ENCODE results near the gene LMAN2L. TPM values are rescaled to one million over a fixed set of nuclear protein-coding genes. Genes with fewer than 3 reads are reported as not detected.

Gene LMAN2L
- total RNA-seq, 6 donors from 2014 or later = 11.5 to 18.9 (median 15.2) TPM

DNA sequence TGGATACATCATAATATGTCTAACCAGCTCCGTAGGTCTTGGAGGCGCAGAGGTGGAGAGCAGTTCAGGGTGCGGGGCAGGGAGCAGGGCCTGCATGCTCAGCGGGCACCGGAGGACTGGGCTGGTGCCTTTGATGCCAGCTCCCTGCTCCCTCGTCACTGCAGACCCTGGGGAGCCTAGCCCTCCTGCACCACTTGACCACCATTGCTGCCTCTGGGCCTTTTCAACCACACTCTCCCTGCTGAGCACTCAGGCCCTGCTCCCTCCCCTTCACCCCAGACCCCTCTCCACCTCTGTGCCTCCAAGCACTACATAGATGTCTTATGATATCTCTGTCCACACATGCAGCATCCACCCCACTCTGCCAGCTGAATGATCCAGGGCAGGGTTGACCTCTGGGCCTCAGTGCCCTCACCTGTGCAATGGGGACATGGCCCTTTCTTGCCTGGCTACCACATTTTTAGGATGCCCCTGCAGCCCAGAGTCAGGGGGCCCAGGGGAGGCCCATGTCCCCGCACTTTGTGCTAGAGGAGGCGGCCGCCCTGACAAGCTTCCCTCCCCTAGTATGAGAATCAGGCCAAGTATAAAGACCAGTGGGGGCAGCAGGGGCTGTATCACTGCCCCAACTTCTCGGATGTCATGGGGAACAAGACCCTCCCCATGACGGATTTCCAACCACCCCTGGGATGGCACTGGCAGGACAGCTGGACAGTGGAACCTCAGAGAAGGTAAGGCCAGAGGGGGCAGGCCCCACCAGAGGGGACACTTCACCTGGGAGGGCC is 51.0 kb downstream of the LMAN2L start:
- Histone ChIP-seq H3K36me3 (no peaks in the 10 kb centered on the region), H3K4me3 (no peak overlapping the region), H3K27me3 (no peaks in the 10 kb centered on the region), H3K27ac (no peak overlapping the region), H3K4me1 (peaks cover 3 to 26% (median 11%) of the 10 kb centered on the region in 4 donors), H3K9me3 (no peaks in the 10 kb centered on the region)
- TF ChIP-seq EP300 (IDR thresholded peaks at IDR 0.05) (no peak), POLR2A (IDR thresholded peaks at IDR 0.05) (no peak), POLR2AphosphoS5 (IDR thresholded peaks at IDR 0.05) (no peak)
- TF ChIP-seq, protein P1, sequence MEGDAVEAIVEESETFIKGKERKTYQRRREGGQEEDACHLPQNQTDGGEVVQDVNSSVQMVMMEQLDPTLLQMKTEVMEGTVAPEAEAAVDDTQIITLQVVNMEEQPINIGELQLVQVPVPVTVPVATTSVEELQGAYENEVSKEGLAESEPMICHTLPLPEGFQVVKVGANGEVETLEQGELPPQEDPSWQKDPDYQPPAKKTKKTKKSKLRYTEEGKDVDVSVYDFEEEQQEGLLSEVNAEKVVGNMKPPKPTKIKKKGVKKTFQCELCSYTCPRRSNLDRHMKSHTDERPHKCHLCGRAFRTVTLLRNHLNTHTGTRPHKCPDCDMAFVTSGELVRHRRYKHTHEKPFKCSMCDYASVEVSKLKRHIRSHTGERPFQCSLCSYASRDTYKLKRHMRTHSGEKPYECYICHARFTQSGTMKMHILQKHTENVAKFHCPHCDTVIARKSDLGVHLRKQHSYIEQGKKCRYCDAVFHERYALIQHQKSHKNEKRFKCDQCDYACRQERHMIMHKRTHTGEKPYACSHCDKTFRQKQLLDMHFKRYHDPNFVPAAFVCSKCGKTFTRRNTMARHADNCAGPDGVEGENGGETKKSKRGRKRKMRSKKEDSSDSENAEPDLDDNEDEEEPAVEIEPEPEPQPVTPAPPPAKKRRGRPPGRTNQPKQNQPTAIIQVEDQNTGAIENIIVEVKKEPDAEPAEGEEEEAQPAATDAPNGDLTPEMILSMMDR (IDR thresholded peaks at IDR 0.05) = no peak
- ATAC-seq (ENCODE audit: low FRiP score in 2 of 2) (no peak), DNase-seq (no peak)
- WGBS, 2 donors = 94 to 97% methylated on average over 5 to 11 of the region's 11 CpGs

DNA sequence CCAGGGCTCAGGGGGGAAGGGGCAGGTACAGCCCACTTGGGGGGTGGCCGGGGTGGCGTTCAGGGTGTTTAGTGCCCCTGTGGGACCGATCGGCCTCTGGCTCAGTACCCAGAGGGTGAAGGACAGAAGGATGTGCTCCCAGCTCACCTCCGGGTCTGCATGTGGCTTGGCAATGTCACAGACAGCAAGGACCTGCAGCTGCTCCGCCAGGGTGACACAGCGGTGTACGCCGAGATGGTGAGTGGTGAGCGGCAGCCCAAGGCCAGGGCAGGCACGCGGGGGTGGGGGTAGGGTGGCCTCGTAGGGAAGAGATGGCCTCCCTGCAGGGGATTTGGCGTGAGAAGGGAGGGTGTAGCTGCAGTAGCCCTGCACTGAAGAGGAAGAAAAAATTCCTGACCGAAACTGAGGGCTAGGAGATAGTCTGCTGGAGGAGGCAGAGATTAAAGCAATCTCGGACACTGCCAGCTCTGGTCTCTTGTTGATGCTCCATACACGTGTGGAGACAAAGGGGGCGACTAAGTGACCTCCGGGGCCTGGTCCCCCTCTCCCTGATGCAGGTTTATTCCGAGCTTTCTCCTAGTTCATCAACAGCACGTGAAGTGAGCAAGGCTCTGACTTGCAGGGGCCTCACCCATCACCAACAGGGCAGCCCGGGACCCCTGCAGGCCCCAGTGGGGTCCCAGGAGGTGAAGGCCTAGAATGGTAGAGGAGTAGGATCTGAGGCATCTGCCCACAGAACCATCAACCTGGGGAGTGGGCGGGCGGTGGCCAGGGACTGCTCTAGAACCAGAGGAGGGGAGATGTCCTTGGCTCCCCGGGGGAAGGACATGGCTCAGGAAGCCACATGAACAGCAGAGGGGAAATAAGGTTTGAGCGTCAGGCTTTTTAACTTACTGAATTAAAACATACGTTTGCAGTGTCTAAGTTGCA is 51.9 kb downstream of the LMAN2L start:
- Histone ChIP-seq H3K4me1 (peaks cover 3 to 23% (median 11%) of the 10 kb centered on the region in 4 donors), H3K27me3 (no peaks in the 10 kb centered on the region), H3K27ac (no peak overlapping the region), H3K4me3 (no peak overlapping the region), H3K9me3 (no peaks in the 10 kb centered on the region), H3K36me3 (no peaks in the 10 kb centered on the region)
- DNase-seq = no peak
- ATAC-seq (ENCODE audit: low FRiP score in 2 of 2) = no peak
- TF ChIP-seq POLR2A (IDR thresholded peaks at IDR 0.05) = no peak
- TF ChIP-seq POLR2AphosphoS5 (IDR thresholded peaks at IDR 0.05) = no peak
- WGBS, 2 donors = 84 to 90% methylated on average over 20 to 27 of the region's 27 CpGs

GRCh38 chr2:96687266-96687665 is 52.6 kb downstream of the LMAN2L start:
- TF ChIP-seq POLR2AphosphoS5 (IDR thresholded peaks at IDR 0.05) = no peak
- TF ChIP-seq POLR2A (IDR thresholded peaks at IDR 0.05) = no peak
- no peak for TF ChIP-seq EP300 (IDR thresholded peaks at IDR 0.05)
- TF ChIP-seq, protein P1 (IDR thresholded peaks at IDR 0.05) = no peak
- Histone ChIP-seq H3K9me3 (no peaks in the 10 kb centered on the region), H3K27ac (no peak overlapping the region), H3K4me1 (peaks cover 3 to 17% (median 11%) of the 10 kb centered on the region in 4 donors), H3K27me3 (no peaks in the 10 kb centered on the region), H3K4me3 (no peak overlapping the region), H3K36me3 (no peaks in the 10 kb centered on the region)
- no peak for DNase-seq
- no peak for ATAC-seq (ENCODE audit: low FRiP score in 2 of 2)
- WGBS, 2 donors = 96 to 97% methylated on average over 3 of the region's 3 CpGs

- DNase-seq = no peak
- no peaks in the 10 kb centered on the region for H3K36me3 ChIP-seq
- no peak overlapping the region for H3K4me3 ChIP-seq
- no peak overlapping the region for H3K27ac ChIP-seq
- WGBS, 2 donors = 53 to 66% methylated on average over 4 to 13 of the region's 19 CpGs
- TF ChIP-seq, protein P1 (IDR thresholded peaks at IDR 0.05) = no peak
- TF ChIP-seq POLR2A (IDR thresholded peaks at IDR 0.05) (no peak), EP300 (IDR thresholded peaks at IDR 0.05) (no peak), POLR2AphosphoS5 (IDR thresholded peaks at IDR 0.05) (no peak)
- ATAC-seq (ENCODE audit: low FRiP score in 2 of 2) = peak; percentile 7 to 17
- peaks cover 0 to 14% (median 8%) of the 10 kb centered on the region in 4 donors for H3K4me1 ChIP-seq
- H3K9me3 ChIP-seq = no peaks in the 10 kb centered on the region
- no peaks in the 10 kb centered on the region for H3K27me3 ChIP-seq
Observed at GRCh38 chr2:96685577-96686459, 54.0 kb downstream of the LMAN2L start.
